H1 (cell line): ENCODE results near the gene KLK6. TPM values are rescaled to one million over a fixed set of nuclear protein-coding genes. Genes with fewer than 3 reads are reported as not detected.

Source experiments
- RBBP5 ChIP-seq: IDR thresholded peaks from 2 replicates; pipeline ENCODE4 v1.7.1; 2012; ENCODE audit warnings: low read depth, mild to moderate bottlenecking, inconsistent platforms, low read length, moderate library complexity, borderline replicate concordance
- polyA plus RNA-seq, 7 experiments: library from polyadenylated mRNA; depleted of rRNA in 3 of 7; stranded (reverse) in 5 of 7; unstranded in 2 of 7; fragments of >200 nt in 5 of 7; fragments of 200-250 nt in 2 of 7; gene quantifications; 1 replicate in 5 of 7; 2 replicates in 1 of 7; 4 replicates in 1 of 7; pipeline versions ENCODE4 v1.2.1 to v1.2.3, GENCODE V29; 2011 to 2013; ENCODE audit warnings: missing spikeins in 2 of 7, mixed read lengths in 2 of 7
- total RNA-seq: library from RNA; stranded (reverse); fragmentation: NEBNext Ultra II Directional; extraction: Animal tissue kit (Norgen Biotek cat#: 25700); gene quantifications from 2 replicates; pipeline ENCODE4 v1.2.1, GENCODE V29; 2021

Gene KLK6
- total and polyA plus RNA-seq, 2 of the 8 experiments (the other 6 are each of a cell fraction or from before 2014, with no cell fraction given) = 0.69 to 3.2 TPM

GRCh38 chr19:50924586-50924985, 44.8 kb downstream of the KLK6 start (continued):
- no peak for TF ChIP-seq RBBP5
